ENCODE results near the gene MEX3B. TPM values are rescaled to one million over a fixed set of nuclear protein-coding genes. Genes with fewer than 3 reads are reported as not detected.

MEX3B gene
- total RNA-seq: 10 to 100 TPM in 1 of 2 donors, under 1 TPM in 1; 0.73 to 47.6 TPM

DNA sequence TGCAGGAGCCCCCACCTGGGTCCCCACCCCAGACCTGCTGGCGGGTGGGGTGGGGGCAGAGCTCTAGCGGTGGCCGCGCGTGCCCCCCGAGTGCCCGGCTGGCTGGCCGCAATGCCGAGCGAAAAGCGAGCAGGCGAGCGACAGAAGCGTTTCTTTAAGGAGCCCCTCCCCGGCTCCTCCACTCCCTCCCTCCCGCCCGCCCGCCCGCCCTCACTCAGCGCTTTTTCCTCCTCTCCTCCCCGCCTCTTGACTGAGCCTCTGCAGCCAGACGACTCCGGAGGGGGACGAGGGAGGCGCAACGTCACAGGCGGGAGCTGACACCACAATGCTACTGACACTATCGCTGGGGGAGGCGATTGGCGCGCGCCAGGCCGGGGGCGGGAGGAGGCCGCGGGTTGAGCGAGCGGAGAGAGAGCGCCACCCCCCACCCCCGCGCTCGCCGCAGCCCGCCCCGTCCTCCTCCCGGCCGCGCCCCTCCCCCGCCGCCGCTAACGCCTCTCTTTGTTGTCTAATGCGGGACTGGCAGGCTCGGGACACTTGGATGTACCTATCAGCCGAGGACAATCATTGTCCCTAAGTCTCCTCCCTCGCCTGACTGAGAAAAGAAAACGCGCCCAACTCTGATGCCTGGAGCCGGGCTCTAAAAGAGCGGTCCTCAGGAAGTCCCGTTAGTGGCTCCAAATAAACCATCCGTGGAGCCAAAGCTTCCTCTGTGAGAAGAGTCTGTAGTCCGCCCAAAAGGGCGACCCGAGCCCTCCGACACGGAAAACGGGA, at the start of gene MEX3B:
TSS of gene MEX3B (minus strand) at position 127 of the 774 bp plus-strand sequence. CDS start 313 bp downstream, outside the sequence.
- Histone ChIP-seq H3K9me3 (no peaks in the 10 kb centered on the region), H3K27me3 (replicated peaks; ENCODE audit: insufficient read depth) (no peaks in the 10 kb centered on the region), H3K4me3 (peak within 1 kb of the TSS; percentile 65 to 79), H3K27ac (peak within 1 kb of the TSS; percentile 87 to 91), H3K36me3 (no peaks in the 10 kb centered on the region), H3K4me1 (replicated peaks) (no peaks in the 10 kb centered on the region)
- DNase-seq (ENCODE audit: low spot score): peak; percentile 89
- intact Hi-C loops (cut with DNase I): loop anchor here (5.0 to 10.0 kb wide), 5 partner anchors 81 to 731 kb away; no protein-coding TSS in a partner anchor
- WGBS: 0% methylated on average over 65 of the region's 68 CpGs
- TF ChIP-seq POLR2AphosphoS5 (IDR thresholded peaks at IDR 0.05): peak; percentile 60
- TF ChIP-seq CTCF (IDR thresholded peaks at IDR 0.05): no peak
- TF ChIP-seq POLR2A (IDR thresholded peaks at IDR 0.05): no peak

- Histone ChIP-seq H3K36me3 (no peaks in the 10 kb centered on the region), H3K27ac (no peak overlapping the region), H3K4me1 (replicated peaks) (no peaks in the 10 kb centered on the region), H3K9me3 (no peaks in the 10 kb centered on the region), H3K4me3 (no peak overlapping the region), H3K27me3 (replicated peaks; ENCODE audit: insufficient read depth) (no peaks in the 10 kb centered on the region)
- intact Hi-C loops (cut with DNase I): no loop called here
- no peak for DNase-seq (ENCODE audit: low spot score)
- WGBS: 73% methylated on average over 13 of the region's 13 CpGs
- TF ChIP-seq POLR2AphosphoS5 (IDR thresholded peaks at IDR 0.05) (no peak), POLR2A (IDR thresholded peaks at IDR 0.05) (no peak), CTCF (IDR thresholded peaks at IDR 0.05) (no peak)
Observed at GRCh38 chr15:82093774-82094211, 48.0 kb upstream of the MEX3B start.

DNA sequence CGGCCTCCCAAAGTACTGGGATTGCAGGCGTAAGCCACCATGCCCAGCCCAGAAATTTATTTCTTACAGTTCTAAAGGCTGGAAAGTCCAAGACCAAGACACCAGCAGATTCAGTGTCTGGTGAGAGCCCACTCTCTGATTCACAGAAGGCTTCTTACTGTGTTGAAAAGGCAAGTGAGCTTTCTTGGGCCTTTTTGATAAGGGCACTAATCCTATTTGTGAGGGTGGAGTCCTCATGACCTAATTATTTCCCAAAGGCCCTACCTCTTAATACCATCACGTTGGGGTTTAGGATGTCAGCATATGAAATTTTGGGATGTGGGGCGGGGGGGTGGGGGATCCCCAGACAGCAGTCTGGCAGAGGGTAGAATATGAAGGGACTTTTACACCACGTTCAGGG, 47.5 kb upstream of the MEX3B start:
- Histone ChIP-seq H3K4me1 (replicated peaks) (no peaks in the 10 kb centered on the region), H3K9me3 (no peaks in the 10 kb centered on the region), H3K36me3 (no peaks in the 10 kb centered on the region), H3K4me3 (no peak overlapping the region), H3K27me3 (replicated peaks; ENCODE audit: insufficient read depth) (no peaks in the 10 kb centered on the region), H3K27ac (no peak overlapping the region)
- WGBS: 85% methylated on average over 5 of the region's 5 CpGs
- TF ChIP-seq POLR2AphosphoS5 (IDR thresholded peaks at IDR 0.05): no peak
- no peak for TF ChIP-seq CTCF (IDR thresholded peaks at IDR 0.05)
- TF ChIP-seq POLR2A (IDR thresholded peaks at IDR 0.05): no peak
- intact Hi-C loops (cut with DNase I): no loop called here
- DNase-seq (ENCODE audit: low spot score): no peak

GRCh38 chr15:82091636-82092140, 45.9 kb upstream of the MEX3B start:
- 85% methylated on average over 3 of the region's 3 CpGs for WGBS
- no peak for TF ChIP-seq CTCF (IDR thresholded peaks at IDR 0.05)
- TF ChIP-seq POLR2A (IDR thresholded peaks at IDR 0.05): no peak
- no peak for TF ChIP-seq POLR2AphosphoS5 (IDR thresholded peaks at IDR 0.05)
- Histone ChIP-seq H3K4me1 (replicated peaks) (no peaks in the 10 kb centered on the region), H3K4me3 (no peak overlapping the region), H3K27ac (no peak overlapping the region), H3K9me3 (no peaks in the 10 kb centered on the region), H3K36me3 (no peaks in the 10 kb centered on the region), H3K27me3 (replicated peaks; ENCODE audit: insufficient read depth) (no peaks in the 10 kb centered on the region)
- DNase-seq (ENCODE audit: low spot score): no peak
- intact Hi-C loops (cut with DNase I): no loop called here

All from prostate gland (tissue), 2 donors.